ENCODE results near the gene ZNF579.
"Not testable (repeated sequence)": the region's sequence is repeated elsewhere in the genome, so short reads cannot be mapped to it uniquely, and the experiment has no call there.

GRCh38 chr19:55583897-55584296 is 3.2 kb upstream of the ZNF579 start:
- TF ChIP-seq SREBF2 (IDR thresholded peaks at IDR 0.05; ENCODE audit: low read length); YY1 (IDR thresholded peaks at IDR 0.05; ENCODE audit: low read depth, low read length); RBBP5 (conservative IDR thresholded peaks at IDR 0.05); BCL3 (IDR thresholded peaks at IDR 0.05; ENCODE audit: borderline replicate concordance, insufficient read depth, low read depth, low read length, poor library complexity, severe bottlenecking); EP300 (IDR thresholded peaks at IDR 0.05; ENCODE audit: borderline replicate concordance in 1 of 2, control insufficient read depth in 1 of 2, low read depth in 2 of 2, low read length in 2 of 2); RAD21 (IDR thresholded peaks at IDR 0.05; ENCODE audit: insufficient read depth, low read depth, low read length); SIX5 (IDR thresholded peaks at IDR 0.05; ENCODE audit: low read depth, low read length, severe bottlenecking); CTCF (IDR thresholded peaks at IDR 0.05 in 2 of 3, conservative IDR thresholded peaks at IDR 0.05 in 1 of 3; ENCODE audit: control insufficient read depth in 2 of 3, extremely low read depth in 1 of 3, insufficient read depth in 1 of 3, low read depth in 3 of 3, low read length in 3 of 3); RCOR1 (conservative IDR thresholded peaks at IDR 0.05; ENCODE audit: low read depth, low read length); NRF1 (conservative IDR thresholded peaks at IDR 0.05; ENCODE audit: low read depth, low read length): not testable (repeated sequence)
